Measurements from ENCODE around the gene PJVK. TPM values are rescaled to one million over a fixed set of nuclear protein-coding genes. Genes with fewer than 3 reads are reported as not detected.

PJVK gene
- total and polyA plus RNA-seq, 2 of the 4 experiments (the other 2 are of a cell fraction) = 0.72 to 2.4 TPM

DNA sequence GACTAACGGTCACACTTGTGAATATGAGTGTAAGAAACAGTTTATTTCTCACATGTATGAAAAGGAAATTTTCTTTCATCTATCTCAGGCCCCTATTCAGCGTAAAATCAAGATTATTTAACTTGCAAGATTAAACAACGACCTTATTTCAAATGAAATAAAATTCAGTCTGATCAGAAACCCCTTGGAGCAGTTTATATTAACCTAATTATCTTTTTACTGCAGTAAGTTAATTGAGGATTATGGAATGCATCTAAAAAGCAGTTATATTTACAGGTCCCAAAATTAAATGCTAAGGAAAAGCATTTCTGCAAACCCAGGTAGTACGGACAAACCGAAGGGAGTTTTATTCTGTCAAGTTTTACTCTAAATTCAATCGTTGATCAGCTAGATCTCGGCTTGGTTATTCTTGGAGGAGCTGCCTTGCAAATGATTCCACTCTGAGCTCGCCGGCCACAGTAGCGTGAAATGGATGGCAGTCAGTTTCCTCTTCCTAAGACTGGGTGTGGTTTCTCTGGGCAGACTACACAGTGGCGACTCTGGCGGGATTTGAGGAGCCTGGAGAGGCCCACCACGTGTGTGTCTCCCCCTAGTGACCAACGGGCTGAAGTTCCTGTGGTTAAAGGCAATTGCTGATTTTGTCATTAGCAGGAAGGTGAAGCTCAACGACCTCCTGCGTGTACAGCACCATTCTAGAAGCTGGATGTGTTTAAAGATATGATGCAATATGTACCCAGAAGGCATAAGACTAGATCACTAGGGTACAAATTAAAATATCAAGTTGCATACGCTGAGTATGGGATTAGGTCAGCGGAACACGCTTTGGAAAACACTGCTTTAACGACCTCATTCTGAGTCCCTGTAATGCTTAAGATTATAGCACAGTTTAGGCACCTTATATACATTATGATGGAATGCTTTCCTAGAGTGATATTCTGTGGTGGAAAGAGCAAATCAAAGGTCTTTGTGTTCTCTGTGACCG, 36.6 kb upstream of the PJVK start:
- Histone ChIP-seq H2AK9ac (replicated peaks; ENCODE audit: low read depth, low read length, poor library complexity) (no peak overlapping the region), H3K27me3 (ENCODE audit: control insufficient read depth, insufficient read depth, low read length) (no peaks in the 10 kb centered on the region), H2AK5ac (ENCODE audit: low read depth, low read length) (no peak overlapping the region), H4K91ac (ENCODE audit: insufficient read depth, low read depth, low read length) (0 out of 2 replicates have a peak overlapping the region, but pooled peaks have one; percentile 3), H3K18ac (ENCODE audit: low read depth, low read length) (no peak overlapping the region; the same call in 1 of the 2 replicates), H2BK20ac (ENCODE audit: low read depth, low read length) (no peak overlapping the region), H3K79me1 (ENCODE audit: low read depth in 1 of 2, low read length in 2 of 2) (peaks cover 2 to 21% of the 10 kb centered on the region in 2 experiments; a peak in 3 of 4 replicates), H3K4me2 (ENCODE audit: low read depth, low read length) (peak overlapping the region; percentile 89), H3K36me3 (ENCODE audit: control insufficient read depth, insufficient read depth, low read length) (no peaks in the 10 kb centered on the region), H2BK5ac (ENCODE audit: low read depth, low read length, poor library complexity, severe bottlenecking) (peak overlapping the region; percentile 89), H4K8ac (ENCODE audit: low read depth in 2 of 2, low read length in 2 of 2) (peak overlapping the region; percentile 84 to 97), H3K9ac (ENCODE audit: low read depth, low read length) (peak overlapping the region; percentile 94; the same call in 1 of the 2 replicates), H2BK15ac (ENCODE audit: low read depth, low read length) (no peak overlapping the region), H3K4me1 (ENCODE audit: control insufficient read depth, insufficient read depth, low read length) (0 out of 2 replicates have a peak, but pooled peaks cover 2% of the 10 kb centered on the region), H4K20me1 (ENCODE audit: insufficient read depth, low read length) (no peaks in the 10 kb centered on the region), H2AFZ (replicated peaks; ENCODE audit: low read length, poor library complexity) (peak overlapping the region; percentile 67), H3K4ac (ENCODE audit: low read depth, low read length) (peak overlapping the region; percentile 88; the same call in 1 of the 2 replicates), H3K9me3 (ENCODE audit: control insufficient read depth, insufficient read depth, low read length) (no peaks in the 10 kb centered on the region), H3K14ac (replicated peaks; ENCODE audit: low read depth, low read length) (peak overlapping the region; percentile 87; the same call in 1 of the 2 replicates), H3K56ac (ENCODE audit: extremely low read depth, insufficient read depth, low read length) (peak overlapping the region; percentile 64), H3K27ac (ENCODE audit: insufficient read depth, low read length) (no peak overlapping the region), H3K9me1 (ENCODE audit: insufficient read depth, low read length) (no peaks in the 10 kb centered on the region; the same call in 1 of the 2 replicates), H4K5ac (ENCODE audit: low read depth, low read length) (no peak overlapping the region), H2BK120ac (ENCODE audit: low read depth, low read length) (0 out of 2 replicates have a peak overlapping the region, but pooled peaks have one; percentile 91), H3K4me3 (ENCODE audit: insufficient read depth, low read depth, low read length) (peak overlapping the region; percentile 65), H3K23ac (ENCODE audit: low read depth, low read length) (peak overlapping the region; percentile 70)
- ATAC-seq (ENCODE audit: low read depth) (peak; percentile 87), DNase-seq (peak; percentile 94)
- WGBS, 2 experiments (ENCODE audit: extremely low coverage in 2 of 2, insufficient read length in 1 of 2) = 0% methylated on average over 2 of the region's 21 CpGs; no CpG with 5 or more reads in 1 of the 2 experiments
- intact Hi-C loops (cut with micrococcal nuclease) = loop anchor here (1.0 to 2.0 kb wide), 4 partner anchors 108 to 302 kb away; partner anchors contain the start of genes OSBPL6 and RBM45
- ChIA-PET POLR2A (ENCODE audit: unreplicated experiment) (no interaction called here), CTCF (interaction anchor here (0.6 to 1.6 kb wide), 29 partner anchors 9 to 415 kb away, joined by 3 to 11 read pairs (median 4); no protein-coding TSS in a partner anchor)
- BruUV-seq (replicated peaks) = no TSS peak
- dilution Hi-C loops (cut with HindIII; ENCODE audit: low sequenced_read_pairs, unreplicated experiment) = no loop called here
- in situ Hi-C loops (cut with MboI; ENCODE audit: low sequenced_read_pairs) = loop anchor here (5.0 kb wide), 1 partner anchor 282 kb away; no protein-coding TSS in a partner anchor
- TF ChIP-seq MAFK (IDR thresholded peaks at IDR 0.05; ENCODE audit: low read depth, low read length) = peak; percentile 8; the same call in 1 of the 2 replicates
- TF ChIP-seq RFX5 (IDR thresholded peaks at IDR 0.05; ENCODE audit: low read depth, low read length) = no peak
- TF ChIP-seq, protein P1, sequence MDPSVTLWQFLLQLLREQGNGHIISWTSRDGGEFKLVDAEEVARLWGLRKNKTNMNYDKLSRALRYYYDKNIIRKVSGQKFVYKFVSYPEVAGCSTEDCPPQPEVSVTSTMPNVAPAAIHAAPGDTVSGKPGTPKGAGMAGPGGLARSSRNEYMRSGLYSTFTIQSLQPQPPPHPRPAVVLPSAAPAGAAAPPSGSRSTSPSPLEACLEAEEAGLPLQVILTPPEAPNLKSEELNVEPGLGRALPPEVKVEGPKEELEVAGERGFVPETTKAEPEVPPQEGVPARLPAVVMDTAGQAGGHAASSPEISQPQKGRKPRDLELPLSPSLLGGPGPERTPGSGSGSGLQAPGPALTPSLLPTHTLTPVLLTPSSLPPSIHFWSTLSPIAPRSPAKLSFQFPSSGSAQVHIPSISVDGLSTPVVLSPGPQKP (IDR thresholded peaks at IDR 0.05; ENCODE audit: borderline replicate concordance, low read depth, low read length) = no peak
- no peak for TF ChIP-seq FOS (IDR thresholded peaks at IDR 0.05; ENCODE audit: low read depth, low read length)
- TF ChIP-seq NFE2L2 (IDR thresholded peaks at IDR 0.05; ENCODE audit: low read depth, low read length) = no peak
- TF ChIP-seq MAZ (IDR thresholded peaks at IDR 0.05; ENCODE audit: borderline replicate concordance, low read depth, low read length) = peak; percentile 44; the same call in 1 of the 2 replicates
- TF ChIP-seq, protein P2, sequence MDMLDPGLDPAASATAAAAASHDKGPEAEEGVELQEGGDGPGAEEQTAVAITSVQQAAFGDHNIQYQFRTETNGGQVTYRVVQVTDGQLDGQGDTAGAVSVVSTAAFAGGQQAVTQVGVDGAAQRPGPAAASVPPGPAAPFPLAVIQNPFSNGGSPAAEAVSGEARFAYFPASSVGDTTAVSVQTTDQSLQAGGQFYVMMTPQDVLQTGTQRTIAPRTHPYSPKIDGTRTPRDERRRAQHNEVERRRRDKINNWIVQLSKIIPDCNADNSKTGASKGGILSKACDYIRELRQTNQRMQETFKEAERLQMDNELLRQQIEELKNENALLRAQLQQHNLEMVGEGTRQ (IDR thresholded peaks at IDR 0.05; ENCODE audit: low read depth, low read length) = 0 out of 2 replicates have a peak, but pooled peaks have one; percentile 34
- TF ChIP-seq POLR2A (IDR thresholded peaks at IDR 0.05; ENCODE audit: low read depth, low read length) = no peak; the same call in 1 of the 2 replicates
- TF ChIP-seq SMC3 (IDR thresholded peaks at IDR 0.05; ENCODE audit: low read depth, low read length) = peak; percentile 88
- TF ChIP-seq RAD21 (IDR thresholded peaks at IDR 0.05; ENCODE audit: low read length) = peak; percentile 85
- TF ChIP-seq RCOR1 (IDR thresholded peaks at IDR 0.05; ENCODE audit: insufficient replicate concordance, low read length) = no peak
- peak; percentile 78 for TF ChIP-seq MXI1 (IDR thresholded peaks at IDR 0.05; ENCODE audit: borderline replicate concordance, low read depth, low read length)
